Naive B cell (primary cell): ENCODE results near the gene KPNA3. TPM values are rescaled to one million over a fixed set of nuclear protein-coding genes. Genes with fewer than 3 reads are reported as not detected.

Experiments
- polyA plus RNA-seq, 6 donors: library from polyadenylated mRNA; unstranded; fragments of 300-500 nt; fragmentation: Illumina TruSeq; gene quantifications; one replicate each; pipeline ENCODE4 v1.2.3, GENCODE V29; 2021; ENCODE audit warnings: low read depth in 6 of 6

KPNA3 gene
- polyA plus RNA-seq, 6 donors from 2014 or later = 18.6 to 23.8 (median 19.8) TPM

Other genes with a start within 250 kb of the KPNA3 start
- 10 to 100 TPM; 13.4 to 26.5 (median 16.5) TPM for gene RCBTB1, start 207.1 kb downstream of the KPNA3 start, polyA plus RNA-seq
- gene ARL11, start 164.2 kb downstream of the KPNA3 start, polyA plus RNA-seq = 10 to 100 TPM in 4 of 6 donors, 1 to 10 TPM in 2; 6.1 to 39.6 (median 11.9) TPM
- 10 to 100 TPM; 41.4 to 77.2 (median 65.8) TPM for gene EBPL, start 101.2 kb downstream of the KPNA3 start, polyA plus RNA-seq
- gene SPRYD7, start 143.7 kb upstream of the KPNA3 start, polyA plus RNA-seq = 1 to 10 TPM; 4.4 to 8.7 (median 6.1) TPM
- 10 to 100 TPM; 27.4 to 42.0 (median 29.8) TPM for gene TRIM13, start 204.4 kb upstream of the KPNA3 start, polyA plus RNA-seq
- 1 to 10 TPM in 2 of 6 donors, under 1 TPM in 3, not detected in 1; 0.66 to 1.7 (median 0.88) TPM for gene KCNRG, start 222.8 kb upstream of the KPNA3 start, polyA plus RNA-seq